GM19023 (cell line): Measurements from ENCODE around the gene TMEM43.

ENCODE experiments used
- ATAC-seq: cut with Tn5 transposase; IDR thresholded peaks from one replicate; pipeline ENCODE4 v1.9.1; 2021; ENCODE audit warnings: mild to moderate bottlenecking, moderate library complexity; ENCODE audit not compliant: unreplicated experiment

The TMEM43 gene

GRCh38 chr3:14170531-14171159, 45.8 kb downstream of the TMEM43 start:
- no peak for ATAC-seq

GRCh38 chr3:14172496-14172895, 47.6 kb downstream of the TMEM43 start:
- ATAC-seq, result no peak

GRCh38 chr3:14174483-14174882, 49.6 kb downstream of the TMEM43 start:
- no peak for ATAC-seq

- ATAC-seq, result no peak
These were observed 50.7 kb downstream of the TMEM43 start for GRCh38 chr3:14175383-14176037.

- ATAC-seq, result peak; percentile 14
These were observed 52.9 kb downstream of the TMEM43 start for GRCh38 chr3:14177580-14178246.

- peak; percentile 94 for ATAC-seq
These were observed 53.6 kb downstream of the TMEM43 start, which contains the start of the genes LSM3 and XPC for GRCh38 chr3:14178247-14179113. Gene LSM3 (plus strand): TSS chr3:14178817. CDS start chr3:14178861, 44 bp downstream. Gene XPC (minus strand): TSS chr3:14178601. CDS start chr3:14178568, 33 bp downstream.

GRCh38 chr3:14179114-14179465, 54.2 kb downstream of the TMEM43 start:
- no peak for ATAC-seq

- no peak for ATAC-seq
These were observed 54.9 kb downstream of the TMEM43 start for GRCh38 chr3:14179795-14180194.

GRCh38 chr3:14181253-14181652, 56.4 kb downstream of the TMEM43 start:
- no peak for ATAC-seq

- no peak for ATAC-seq
These were observed 58.2 kb downstream of the TMEM43 start for GRCh38 chr3:14183015-14183577.

- no peak for ATAC-seq
These were observed 62.1 kb downstream of the TMEM43 start for GRCh38 chr3:14186854-14187458.

GRCh38 chr3:14188041-14188754, 63.3 kb downstream of the TMEM43 start:
- ATAC-seq, result no peak
